ENCODE data around the gene HLX. TPM values are rescaled to one million over a fixed set of nuclear protein-coding genes. Genes with fewer than 3 reads are reported as not detected.

Gene HLX
- total RNA-seq, 6 experiments from 2014 or later: 5.5 to 10.8 (median 6.7) TPM

DNA sequence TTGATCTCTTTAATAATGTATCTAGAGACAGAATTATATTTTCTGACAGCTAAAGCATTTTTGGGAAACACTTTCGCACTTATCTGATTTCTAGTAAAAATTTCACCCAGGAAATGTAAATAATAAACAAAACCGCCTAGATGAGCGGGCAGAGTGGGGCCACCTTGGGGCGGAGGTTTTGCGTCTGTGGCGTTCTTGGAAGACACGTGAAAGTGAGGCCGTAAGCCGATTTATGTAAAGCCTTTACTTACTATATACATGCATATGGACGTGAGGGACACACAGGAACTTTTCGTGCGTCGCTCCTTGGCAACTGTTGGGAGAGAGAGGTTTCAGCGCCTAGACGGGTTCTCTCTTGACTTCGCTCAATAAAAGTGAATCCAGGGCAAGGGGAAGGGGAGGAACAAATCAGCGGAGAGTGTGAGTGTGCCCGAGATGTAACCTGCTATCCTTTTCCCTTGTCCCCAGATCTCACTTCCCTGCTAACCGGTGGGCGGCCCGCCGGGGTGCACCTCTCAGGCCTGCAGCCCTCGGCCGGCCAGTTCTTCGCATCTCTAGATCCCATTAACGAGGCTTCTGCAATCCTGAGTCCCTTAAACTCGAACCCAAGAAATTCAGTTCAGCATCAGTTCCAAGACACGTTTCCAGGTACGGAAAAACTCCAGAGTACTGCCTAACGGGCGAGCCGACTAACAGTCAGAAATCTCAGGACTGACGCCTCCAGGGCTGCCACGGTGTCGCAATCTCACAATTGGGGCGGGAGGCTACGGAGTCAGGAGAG lies 1.7 kb downstream of the HLX start:
- DNase-seq (peak; percentile 90 to 93 (median 92)), ATAC-seq (peak; percentile 45 to 61 (median 50))
- no peaks in the 10 kb centered on the region for H3K27me3 ChIP-seq
- TF ChIP-seq, protein P1, sequence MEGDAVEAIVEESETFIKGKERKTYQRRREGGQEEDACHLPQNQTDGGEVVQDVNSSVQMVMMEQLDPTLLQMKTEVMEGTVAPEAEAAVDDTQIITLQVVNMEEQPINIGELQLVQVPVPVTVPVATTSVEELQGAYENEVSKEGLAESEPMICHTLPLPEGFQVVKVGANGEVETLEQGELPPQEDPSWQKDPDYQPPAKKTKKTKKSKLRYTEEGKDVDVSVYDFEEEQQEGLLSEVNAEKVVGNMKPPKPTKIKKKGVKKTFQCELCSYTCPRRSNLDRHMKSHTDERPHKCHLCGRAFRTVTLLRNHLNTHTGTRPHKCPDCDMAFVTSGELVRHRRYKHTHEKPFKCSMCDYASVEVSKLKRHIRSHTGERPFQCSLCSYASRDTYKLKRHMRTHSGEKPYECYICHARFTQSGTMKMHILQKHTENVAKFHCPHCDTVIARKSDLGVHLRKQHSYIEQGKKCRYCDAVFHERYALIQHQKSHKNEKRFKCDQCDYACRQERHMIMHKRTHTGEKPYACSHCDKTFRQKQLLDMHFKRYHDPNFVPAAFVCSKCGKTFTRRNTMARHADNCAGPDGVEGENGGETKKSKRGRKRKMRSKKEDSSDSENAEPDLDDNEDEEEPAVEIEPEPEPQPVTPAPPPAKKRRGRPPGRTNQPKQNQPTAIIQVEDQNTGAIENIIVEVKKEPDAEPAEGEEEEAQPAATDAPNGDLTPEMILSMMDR (IDR thresholded peaks at IDR 0.05): no peak
- peak; percentile 74 for TF ChIP-seq POLR2A (IDR thresholded peaks at IDR 0.05)
- peaks cover 0 to 35% (median 15%) of the 10 kb centered on the region in 4 donors for H3K36me3 ChIP-seq
- H3K4me3 ChIP-seq: peak overlapping the region; percentile 81 to 93 (median 83)
- WGBS (ENCODE audit: insufficient coverage, low coverage, low lambda C conversion rate, missing lambda C conversion rate): under 1% methylated on average over 37 of the region's 37 CpGs
- intact Hi-C loops (cut with DNase I): loop anchor here in 1 of 2 donors (10.0 kb wide), 1 partner anchor 324 kb away; no protein-coding TSS in a partner anchor
- H3K4me1 ChIP-seq: peaks cover 0 to 20% (median 8%) of the 10 kb centered on the region in 4 donors
- H3K27ac ChIP-seq: peak overlapping the region; percentile 95 to 99 (median 99)
- H3K9me3 ChIP-seq: no peaks in the 10 kb centered on the region

DNA sequence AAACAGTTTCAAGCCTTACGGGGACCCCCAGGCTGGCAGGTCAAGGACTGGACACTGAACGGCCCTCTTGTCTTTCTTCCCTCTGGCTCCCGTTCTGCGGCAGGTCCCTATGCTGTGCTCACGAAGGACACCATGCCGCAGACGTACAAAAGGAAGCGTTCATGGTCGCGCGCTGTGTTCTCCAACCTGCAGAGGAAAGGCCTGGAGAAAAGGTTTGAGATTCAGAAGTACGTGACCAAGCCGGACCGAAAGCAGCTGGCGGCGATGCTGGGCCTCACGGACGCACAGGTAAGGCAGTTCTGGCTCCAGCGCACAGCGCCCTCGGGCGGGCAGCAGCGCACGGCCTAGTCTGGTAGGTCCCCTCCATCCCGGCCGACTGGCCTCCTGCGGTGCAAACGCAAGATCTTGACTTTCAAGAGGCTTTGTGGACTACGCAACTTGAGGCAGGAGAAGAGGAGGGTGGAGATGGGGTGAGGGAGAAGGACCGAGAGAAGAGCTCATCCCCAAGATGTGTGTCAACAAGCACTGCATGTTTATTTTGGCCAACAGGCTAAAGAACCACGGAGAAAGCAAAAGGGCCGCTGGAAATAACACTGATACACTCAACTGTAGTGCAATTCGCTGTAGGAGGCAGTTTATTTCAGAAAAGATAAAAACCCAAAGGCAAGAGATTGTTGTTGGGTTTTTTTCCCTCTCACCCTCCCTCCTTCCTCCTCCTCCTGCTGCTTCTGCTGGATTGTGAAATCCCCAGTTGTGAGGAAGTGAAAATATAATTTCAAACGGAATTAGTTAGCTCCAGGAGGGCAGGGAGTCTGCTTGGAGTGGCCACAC lies 3.0 kb downstream of the HLX start:
- 54% methylated on average over 30 of the region's 34 CpGs for WGBS (ENCODE audit: insufficient coverage, low coverage, low lambda C conversion rate, missing lambda C conversion rate)
- Histone ChIP-seq H3K27ac (peak overlapping the region; percentile 50 to 62 (median 51)), H3K27me3 (no peaks in the 10 kb centered on the region), H3K4me3 (peak overlapping the region; percentile 22 to 26 (median 26)), H3K36me3 (peaks cover 0 to 35% (median 15%) of the 10 kb centered on the region in 4 donors), H3K9me3 (no peaks in the 10 kb centered on the region), H3K4me1 (peaks cover 0 to 20% (median 8%) of the 10 kb centered on the region in 4 donors)
- ATAC-seq: peak in 1 of 4 donors; percentile 0
- TF ChIP-seq POLR2A (IDR thresholded peaks at IDR 0.05): peak; percentile 30
- TF ChIP-seq, protein P1 (IDR thresholded peaks at IDR 0.05): peak in 1 of 4 donors; percentile 7
- DNase-seq: peak in 2 of 3 donors; percentile 60 to 68
- intact Hi-C loops (cut with DNase I): loop anchor here in 1 of 2 donors (10.0 kb wide), 1 partner anchor 323 kb away; no protein-coding TSS in a partner anchor

DNA sequence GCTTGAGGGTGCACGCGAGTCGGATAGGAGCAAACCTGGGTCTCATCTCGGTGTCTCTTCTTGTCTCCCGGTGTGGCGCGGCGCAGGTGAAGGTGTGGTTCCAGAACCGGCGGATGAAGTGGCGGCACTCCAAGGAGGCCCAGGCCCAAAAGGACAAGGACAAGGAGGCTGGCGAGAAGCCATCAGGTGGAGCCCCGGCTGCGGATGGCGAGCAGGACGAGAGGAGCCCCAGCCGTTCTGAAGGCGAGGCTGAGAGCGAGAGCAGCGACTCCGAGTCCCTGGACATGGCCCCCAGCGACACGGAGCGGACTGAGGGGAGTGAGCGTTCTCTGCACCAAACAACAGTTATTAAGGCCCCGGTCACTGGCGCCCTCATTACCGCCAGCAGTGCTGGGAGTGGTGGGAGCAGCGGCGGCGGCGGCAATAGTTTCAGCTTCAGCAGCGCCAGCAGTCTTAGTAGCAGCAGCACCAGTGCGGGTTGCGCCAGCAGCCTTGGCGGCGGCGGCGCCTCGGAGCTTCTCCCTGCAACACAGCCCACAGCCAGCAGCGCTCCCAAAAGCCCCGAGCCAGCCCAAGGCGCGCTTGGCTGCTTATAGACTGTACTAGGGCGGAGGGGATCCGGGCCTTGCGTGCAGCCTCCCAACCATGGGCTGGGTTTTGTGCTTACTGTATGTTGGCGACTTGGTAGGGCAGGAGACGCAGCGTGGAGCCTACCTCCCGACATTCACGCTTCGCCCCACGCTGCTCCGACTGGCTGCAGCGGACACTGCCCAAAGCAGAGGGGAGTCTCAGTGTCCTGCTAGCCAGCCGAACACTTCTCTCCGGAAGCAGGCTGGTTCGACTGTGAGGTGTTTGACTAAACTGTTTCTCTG lies 5.1 kb downstream of the HLX start:
- intact Hi-C loops (cut with DNase I): loop anchor here in 1 of 2 donors (10.0 kb wide), 1 partner anchor 320 kb away; no protein-coding TSS in a partner anchor
- H3K27me3 ChIP-seq: no peaks in the 10 kb centered on the region

More for the DNA sequence above, 5.1 kb downstream of the HLX start:
- Histone ChIP-seq H3K36me3 (peaks cover 0 to 35% (median 15%) of the 10 kb centered on the region in 4 donors), H3K4me1 (peaks cover 0 to 17% (median 6%) of the 10 kb centered on the region in 4 donors), H3K9me3 (no peaks in the 10 kb centered on the region), H3K27ac (no peak overlapping the region), H3K4me3 (no peak overlapping the region)
- ATAC-seq (no peak), DNase-seq (peak in 1 of 3 donors; percentile 27)
- WGBS (ENCODE audit: insufficient coverage, low coverage, low lambda C conversion rate, missing lambda C conversion rate): 93% methylated on average over 20 of the region's 59 CpGs
- TF ChIP-seq, protein P1 (IDR thresholded peaks at IDR 0.05): no peak
- TF ChIP-seq POLR2A (IDR thresholded peaks at IDR 0.05): no peak

Data from right lobe of liver (tissue), 6 donors.